Lung (tissue), 12 donors: Measurements from ENCODE around the gene TIGD3. TPM values are rescaled to one million over a fixed set of nuclear protein-coding genes. Genes with fewer than 3 reads are reported as not detected.

Experiments used
- ATAC-seq: fragments of 200-7000 bp; cut with Tn5 transposase; one replicate; pipeline ENCODE4 v1.9.1; 2020; ENCODE audit warnings: moderate number of reproducible peaks; ENCODE audit not compliant: insufficient read depth, low FRiP score
- DNase-seq, 3 donors: peaks; one replicate each; pipeline ENCODE4 v3.0.0-alpha.2; 2013 to 2017
- H3K27ac ChIP-seq, 2 donors: one replicate each; pipeline ENCODE4 v1.5.1; 2013; ENCODE audit warnings: mild to moderate bottlenecking in 2 of 2, moderate library complexity in 2 of 2, control low read depth in 1 of 2, inconsistent platforms in 1 of 2, low read depth in 1 of 2, low read length in 1 of 2
- H3K27me3 ChIP-seq, 3 donors: one replicate each; pipeline ENCODE4 v1.5.1; 2013; ENCODE audit warnings: low read length in 2 of 3; ENCODE audit not compliant: control insufficient read depth in 3 of 3, insufficient read depth in 3 of 3
- H3K36me3 ChIP-seq, 4 donors: one replicate each; pipeline ENCODE4 v1.5.1; 2013; ENCODE audit warnings: low read length in 4 of 4, mild to moderate bottlenecking in 1 of 4, moderate library complexity in 1 of 4; ENCODE audit not compliant: control insufficient read depth in 4 of 4, insufficient read depth in 4 of 4
- H3K4me1 ChIP-seq, 5 donors: one replicate each; pipeline ENCODE4 v1.5.1; 2013; ENCODE audit warnings: low read length in 5 of 5, mild to moderate bottlenecking in 2 of 5, moderate library complexity in 1 of 5; ENCODE audit not compliant: control insufficient read depth in 5 of 5, insufficient read depth in 5 of 5
- H3K4me3 ChIP-seq: one replicate; pipeline ENCODE4 v1.5.1; 2013; ENCODE audit warnings: mild to moderate bottlenecking, control low read depth, moderate library complexity
- H3K9ac ChIP-seq, 2 donors: one replicate each; pipeline ENCODE4 v1.5.1; 2013; ENCODE audit warnings: low read length in 2 of 2, control low read depth in 1 of 2; ENCODE audit not compliant: insufficient read depth in 1 of 2
- H3K9me3 ChIP-seq, 4 donors: one replicate each; pipeline ENCODE4 v1.5.1; 2013; ENCODE audit warnings: low read length in 3 of 4, mild to moderate bottlenecking in 1 of 4, moderate library complexity in 1 of 4; ENCODE audit not compliant: control insufficient read depth in 4 of 4, insufficient read depth in 3 of 4
- CTCF ChIP-seq: IDR thresholded peaks from 2 replicates; pipeline ENCODE4 v1.5.1; 2012; ENCODE audit warnings: mild to moderate bottlenecking; ENCODE audit errors: control extremely low read depth, extremely low read depth
- WGBS, 2 donors: extraction: QIAGEN DNeasy Blood & Tissue Kit; methylation state at CpG; one replicate each; pipeline ENCODE4 v1.1.7; 2013; 5-methylcytosine and 5-hydroxymethylcytosine counted together
- polyA plus RNA-seq, 2 donors: library from polyadenylated mRNA; stranded (reverse); fragments of 200-250 nt; gene quantifications; one replicate each; pipeline ENCODE4 v1.2.1, GENCODE V29; 2013
- total RNA-seq, 2 donors: library from RNA; depleted of rRNA in 1 of 2; stranded (reverse); fragments of >200 nt in 1 of 2; gene quantifications; one replicate each; pipeline ENCODE4 v1.2.1, GENCODE V29; 2014 to 2021
- donor health status: control.
- donor health status: control.
- donor health status: Bipolar disorder and iron deficiency.
- donor health status: healthy.
- donor health status: DM: yes; HTN: yes; CAD: no.

Gene TIGD3
- total and polyA plus RNA-seq, 4 donors, result 0.21 to 0.27 (median 0.24) TPM; not detected in 1

GRCh38 chr11:65310736-65311135 lies 43.8 kb upstream of the TIGD3 start:
- no peak for ATAC-seq
- 64 to 68% methylated on average over 6 of the region's 6 CpGs for WGBS, 2 donors
- no peaks in the 10 kb centered on the region for H3K36me3 ChIP-seq
- no peak overlapping the region for H3K4me3 ChIP-seq
- no peaks in the 10 kb centered on the region for H3K9me3 ChIP-seq
- peaks cover 4 to 53% (median 28%) of the 10 kb centered on the region in 5 donors for H3K4me1 ChIP-seq
- DNase-seq, result peak; percentile 55 to 56 (median 55)
- H3K27me3 ChIP-seq, result peaks cover 0 to 3% (median 0%) of the 10 kb centered on the region in 3 donors
- TF ChIP-seq CTCF, result no peak
- no peak overlapping the region for H3K9ac ChIP-seq
- H3K27ac ChIP-seq, result peak overlapping the region in 1 of 2 donors; percentile 48

- Histone ChIP-seq H3K27ac (peak overlapping the region in 1 of 2 donors; percentile 48), H3K4me3 (no peak overlapping the region), H3K9ac (no peak overlapping the region), H3K4me1 (peaks cover 4 to 53% (median 26%) of the 10 kb centered on the region in 5 donors), H3K9me3 (no peaks in the 10 kb centered on the region), H3K27me3 (peaks cover 0 to 3% (median 0%) of the 10 kb centered on the region in 3 donors), H3K36me3 (no peaks in the 10 kb centered on the region)
- ATAC-seq (no peak), DNase-seq (no peak)
- no peak for TF ChIP-seq CTCF
- 59 to 64% methylated on average over 5 of the region's 5 CpGs for WGBS, 2 donors
Measured at GRCh38 chr11:65311170-65311678, 43.3 kb upstream of the TIGD3 start.

GRCh38 chr11:65314501-65315203 lies 39.9 kb upstream of the TIGD3 start, which contains the start of gene CDC42EP2:
TSS of gene CDC42EP2 (plus strand) at chr11:65314866. CDS start at chr11:65320899, 6,033 bp downstream.
- peak within 1 kb of the TSS; percentile 82 to 92 for H3K27ac ChIP-seq
- peak within 1 kb of the TSS in 1 of 2 donors; percentile 62 for H3K9ac ChIP-seq
- peaks cover 0 to 48% (median 20%) of the 10 kb centered on the region in 5 donors for H3K4me1 ChIP-seq
- DNase-seq (peak; percentile 86 to 90 (median 90)), ATAC-seq (peak; percentile 93)
- peaks cover 0 to 3% (median 0%) of the 10 kb centered on the region in 3 donors for H3K27me3 ChIP-seq
- H3K9me3 ChIP-seq, result no peaks in the 10 kb centered on the region
- H3K4me3 ChIP-seq, result peak within 1 kb of the TSS; percentile 83
- WGBS, 2 donors, result 0% methylated on average over 51 to 74 of the region's 74 CpGs
- H3K36me3 ChIP-seq, result no peaks in the 10 kb centered on the region
- TF ChIP-seq CTCF, result no peak
